Stomach (tissue), 4 donors: ENCODE measurements around the gene CDH19.

ENCODE experiments used
- EP300 ChIP-seq: sonication (generic); formaldehyde crosslinking; IDR thresholded peaks from one replicate; pipeline ENCODE4 v1.6.1; 2017; ENCODE audit warnings: antibody characterized with exemption
- POLR2A ChIP-seq, 4 donors: fragments of 450-650 bp; IDR thresholded peaks; one replicate each; pipeline ENCODE4 v1.6.1; 2016; ENCODE audit warnings: antibody characterized with exemption in 4 of 4, control low read depth in 2 of 4, mild to moderate bottlenecking in 1 of 4, moderate library complexity in 1 of 4
- POLR2AphosphoS5 ChIP-seq, 3 donors: sonication (generic); formaldehyde crosslinking; IDR thresholded peaks; one replicate each; pipeline ENCODE4 v1.6.1; 2016; ENCODE audit warnings: antibody characterized with exemption in 3 of 3
- TF ChIP-seq, protein P1 (sequence below), 7 experiments: fragments of 450-650 bp in 4 of 7; fragments of 200-600 bp in 3 of 7; sonication (generic) in 3 of 7; IDR thresholded peaks; one replicate each; pipeline ENCODE4 v1.5.1; 2016 to 2019; ENCODE audit warnings: antibody characterized with exemption in 7 of 7, control low read depth in 2 of 7, mild to moderate bottlenecking in 1 of 7

DNA sequence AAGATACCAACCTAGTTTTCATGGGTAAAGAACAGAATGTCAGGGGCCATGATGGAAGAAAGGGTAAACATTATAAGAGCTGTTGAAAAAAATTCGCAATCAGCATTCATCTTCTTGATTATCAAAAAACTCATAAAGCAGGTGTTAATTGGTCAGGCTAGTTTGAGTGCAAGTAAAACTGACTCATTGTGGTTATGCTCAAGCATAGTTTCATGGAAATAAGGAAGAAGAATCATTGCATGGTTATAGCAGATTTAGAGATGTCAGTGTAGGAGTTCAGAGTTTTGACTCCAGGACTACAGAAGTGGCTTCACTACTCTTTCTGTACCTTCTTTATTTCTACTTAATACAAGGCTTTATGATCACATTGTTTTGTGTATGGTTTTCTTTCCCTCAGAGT is 26.9 kb upstream of the CDH19 start:
- TF ChIP-seq, protein P1, sequence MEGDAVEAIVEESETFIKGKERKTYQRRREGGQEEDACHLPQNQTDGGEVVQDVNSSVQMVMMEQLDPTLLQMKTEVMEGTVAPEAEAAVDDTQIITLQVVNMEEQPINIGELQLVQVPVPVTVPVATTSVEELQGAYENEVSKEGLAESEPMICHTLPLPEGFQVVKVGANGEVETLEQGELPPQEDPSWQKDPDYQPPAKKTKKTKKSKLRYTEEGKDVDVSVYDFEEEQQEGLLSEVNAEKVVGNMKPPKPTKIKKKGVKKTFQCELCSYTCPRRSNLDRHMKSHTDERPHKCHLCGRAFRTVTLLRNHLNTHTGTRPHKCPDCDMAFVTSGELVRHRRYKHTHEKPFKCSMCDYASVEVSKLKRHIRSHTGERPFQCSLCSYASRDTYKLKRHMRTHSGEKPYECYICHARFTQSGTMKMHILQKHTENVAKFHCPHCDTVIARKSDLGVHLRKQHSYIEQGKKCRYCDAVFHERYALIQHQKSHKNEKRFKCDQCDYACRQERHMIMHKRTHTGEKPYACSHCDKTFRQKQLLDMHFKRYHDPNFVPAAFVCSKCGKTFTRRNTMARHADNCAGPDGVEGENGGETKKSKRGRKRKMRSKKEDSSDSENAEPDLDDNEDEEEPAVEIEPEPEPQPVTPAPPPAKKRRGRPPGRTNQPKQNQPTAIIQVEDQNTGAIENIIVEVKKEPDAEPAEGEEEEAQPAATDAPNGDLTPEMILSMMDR (IDR thresholded peaks at IDR 0.05), result no peak
- TF ChIP-seq EP300 (no peak), POLR2AphosphoS5 (IDR thresholded peaks at IDR 0.05) (no peak), POLR2A (IDR thresholded peaks at IDR 0.05) (no peak)
